ENCODE measurements around the gene PCCA.

DNA sequence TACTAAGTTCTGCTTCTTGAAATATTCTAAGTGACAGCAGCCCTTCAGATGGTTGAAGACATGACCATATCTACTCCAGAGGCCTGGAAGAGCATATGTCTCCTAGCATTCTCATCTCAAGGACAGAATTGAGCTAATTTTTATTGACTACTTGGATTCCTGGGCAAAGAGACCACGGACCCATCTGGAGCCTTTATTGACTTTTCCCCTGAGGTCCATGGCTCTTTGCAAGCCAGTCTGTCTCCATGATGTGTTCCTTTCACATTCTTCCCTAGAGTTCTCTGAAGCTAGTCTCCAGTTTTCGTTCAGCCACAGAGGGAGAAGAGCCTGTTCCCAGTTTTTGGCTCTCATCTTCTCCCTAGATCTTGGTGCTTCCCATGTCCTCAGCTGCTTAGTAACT is 202.7 kb downstream of the PCCA start:
- TF ChIP-seq POLR2AphosphoS5 (IDR thresholded peaks at IDR 0.05; ENCODE audit: low read depth, low read length) (no peak), POLR2A (IDR thresholded peaks at IDR 0.05; ENCODE audit: low read depth, low read length) (no peak)

All from GM12892 (cell line).